ENCODE data around the gene CADPS2.

CADPS2 gene

DNA sequence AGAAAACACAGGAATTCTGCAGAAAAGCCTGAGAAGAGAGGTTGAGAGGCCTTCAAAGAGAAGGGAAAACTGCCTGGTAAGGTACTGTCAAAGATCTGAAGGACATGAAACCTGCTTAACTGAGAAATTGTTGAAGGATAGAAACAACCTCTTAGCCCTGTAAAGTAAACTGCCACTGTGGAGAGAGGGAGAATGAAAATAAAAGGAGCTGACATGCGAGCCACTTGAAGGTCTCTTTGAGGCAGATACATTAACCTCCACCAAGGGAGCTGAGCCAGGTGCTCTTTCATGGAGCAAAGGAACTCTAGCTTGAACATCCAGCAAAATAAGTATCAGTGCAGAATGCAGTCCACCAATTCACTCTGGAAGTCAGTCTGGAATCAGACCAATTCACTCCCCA, 472.9 kb downstream of the CADPS2 start:
- H3K36me3 Mint-ChIP-seq, result no peaks in the 10 kb centered on the region
- no peak overlapping the region for H3K4me3 Mint-ChIP-seq
- H3K4me1 Mint-ChIP-seq (ENCODE audit: low read depth), result no peaks in the 10 kb centered on the region
- H3K9me3 Mint-ChIP-seq (ENCODE audit: low read depth), result no peaks in the 10 kb centered on the region
- H3K27ac Mint-ChIP-seq, result no peak overlapping the region
- H3K27me3 Mint-ChIP-seq, result no peaks in the 10 kb centered on the region

DNA sequence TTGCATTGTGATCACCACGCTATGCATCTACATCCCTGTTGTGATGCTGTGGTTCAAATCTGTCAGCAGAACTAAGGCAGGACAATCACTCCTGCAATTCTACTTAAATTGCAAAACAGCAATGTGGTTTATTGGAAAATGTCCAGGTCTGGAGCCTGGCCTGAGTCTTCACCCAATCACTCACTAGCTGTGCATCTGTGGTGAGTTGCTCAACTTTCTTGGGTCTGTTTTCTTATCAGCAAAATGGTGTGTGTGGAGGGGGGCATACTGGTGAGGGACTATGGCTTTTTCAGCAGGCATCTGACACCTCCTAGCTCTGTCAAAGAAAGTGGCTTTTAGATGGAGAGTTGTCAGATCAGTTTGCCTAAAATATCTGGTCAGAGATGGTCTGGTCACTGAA, 473.4 kb downstream of the CADPS2 start:
- H3K27ac Mint-ChIP-seq, result no peak overlapping the region
- H3K27me3 Mint-ChIP-seq, result no peaks in the 10 kb centered on the region
- H3K36me3 Mint-ChIP-seq, result no peaks in the 10 kb centered on the region
- H3K4me1 Mint-ChIP-seq (ENCODE audit: low read depth), result no peaks in the 10 kb centered on the region
- H3K9me3 Mint-ChIP-seq (ENCODE audit: low read depth), result no peaks in the 10 kb centered on the region
- H3K4me3 Mint-ChIP-seq, result no peak overlapping the region

DNA sequence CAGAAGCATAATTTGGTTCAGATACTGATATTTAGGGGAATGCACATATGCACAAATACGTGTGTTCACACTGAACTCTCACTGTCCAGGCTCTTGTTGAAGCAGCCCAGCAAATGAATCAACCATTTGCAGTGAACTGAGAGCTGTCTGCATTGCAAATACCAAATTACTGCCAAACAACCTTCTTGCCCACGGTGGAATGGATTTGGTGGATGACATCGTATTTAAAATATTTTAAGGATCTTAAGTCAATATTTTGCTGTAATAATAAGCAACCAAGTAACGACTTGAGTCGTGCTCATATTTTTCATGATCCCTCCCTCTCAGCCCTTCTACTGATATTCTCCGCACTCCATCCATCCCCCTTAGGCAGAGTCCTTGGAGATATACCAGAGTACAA, 473.8 kb downstream of the CADPS2 start:
- H3K4me3 Mint-ChIP-seq, result no peak overlapping the region
- no peaks in the 10 kb centered on the region for H3K27me3 Mint-ChIP-seq

DNA sequence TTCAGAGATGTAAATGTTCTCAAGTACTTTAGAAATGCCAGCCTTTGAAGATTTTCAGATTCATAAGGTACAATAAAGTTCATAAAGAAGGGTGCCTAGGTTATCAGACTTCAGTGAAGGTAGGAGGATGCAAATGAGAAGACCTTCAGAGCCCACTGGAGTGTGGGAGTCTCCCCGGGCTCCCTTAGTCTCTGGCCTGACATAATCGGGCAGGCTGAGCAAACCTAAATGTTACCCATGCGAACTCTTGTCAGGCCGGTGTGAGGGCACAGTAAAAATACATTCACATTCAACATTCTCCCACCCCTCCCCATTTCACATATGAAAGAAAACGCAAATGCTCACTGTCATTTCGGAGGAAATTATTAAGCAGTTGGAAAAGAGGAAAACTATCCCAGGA, 479.1 kb downstream of the CADPS2 start:
- Mint-ChIP-seq H3K9me3 (ENCODE audit: low read depth) (peaks cover 7% of the 10 kb centered on the region), H3K4me1 (ENCODE audit: low read depth) (no peaks in the 10 kb centered on the region), H3K4me3 (no peak overlapping the region), H3K27me3 (no peaks in the 10 kb centered on the region), H3K36me3 (no peaks in the 10 kb centered on the region), H3K27ac (no peak overlapping the region)

More for the DNA sequence above, 473.8 kb downstream of the CADPS2 start:
- Mint-ChIP-seq H3K27ac (no peak overlapping the region), H3K36me3 (no peaks in the 10 kb centered on the region), H3K9me3 (ENCODE audit: low read depth) (no peaks in the 10 kb centered on the region), H3K4me1 (ENCODE audit: low read depth) (no peaks in the 10 kb centered on the region)

DNA sequence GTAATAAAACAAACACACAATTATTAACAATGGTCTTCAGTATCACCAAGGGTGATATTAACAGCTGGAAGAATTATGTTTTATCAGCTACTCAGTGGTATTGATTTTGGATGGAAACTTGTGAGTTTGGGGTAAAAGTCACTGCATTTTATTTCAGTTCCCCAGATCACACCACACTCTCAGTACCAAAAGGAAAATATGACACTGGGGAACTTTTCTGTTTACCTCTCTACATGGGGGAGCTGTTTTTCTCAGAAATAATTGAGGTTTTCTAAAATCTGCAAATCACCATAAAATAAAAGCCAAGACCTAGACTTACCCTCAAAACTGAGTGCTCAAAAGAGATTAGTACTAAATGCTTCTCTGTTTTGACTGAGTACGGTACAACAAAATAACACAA, 483.1 kb downstream of the CADPS2 start:
- Mint-ChIP-seq H3K9me3 (ENCODE audit: low read depth) (peaks cover 20% of the 10 kb centered on the region), H3K4me3 (no peak overlapping the region), H3K4me1 (ENCODE audit: low read depth) (no peaks in the 10 kb centered on the region), H3K36me3 (no peaks in the 10 kb centered on the region), H3K27ac (no peak overlapping the region), H3K27me3 (no peaks in the 10 kb centered on the region)

DNA sequence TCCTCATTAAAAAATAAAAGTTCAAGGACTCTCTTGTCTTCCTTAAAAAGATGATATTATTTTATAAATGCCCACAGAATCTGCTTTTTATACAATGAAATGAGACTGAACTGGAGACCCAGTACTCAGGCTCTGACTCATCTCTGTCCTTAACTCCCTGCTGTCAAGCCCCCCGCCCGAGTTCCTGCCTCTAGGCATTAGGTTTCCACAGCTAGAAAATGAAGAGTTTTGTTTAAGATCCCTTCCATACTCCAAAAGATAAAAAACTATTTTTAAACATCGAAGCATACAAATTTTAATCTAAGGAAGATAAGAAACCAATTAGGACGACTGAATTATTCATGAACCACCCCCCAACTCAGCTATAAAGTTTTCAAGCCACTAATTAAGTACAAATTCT, 484.0 kb downstream of the CADPS2 start:
- no peaks in the 10 kb centered on the region for H3K27me3 Mint-ChIP-seq
- H3K4me3 Mint-ChIP-seq, result no peak overlapping the region
- no peak overlapping the region for H3K27ac Mint-ChIP-seq
- no peaks in the 10 kb centered on the region for H3K36me3 Mint-ChIP-seq
- H3K4me1 Mint-ChIP-seq (ENCODE audit: low read depth), result no peaks in the 10 kb centered on the region
- peaks cover 20% of the 10 kb centered on the region for H3K9me3 Mint-ChIP-seq (ENCODE audit: low read depth)

DNA sequence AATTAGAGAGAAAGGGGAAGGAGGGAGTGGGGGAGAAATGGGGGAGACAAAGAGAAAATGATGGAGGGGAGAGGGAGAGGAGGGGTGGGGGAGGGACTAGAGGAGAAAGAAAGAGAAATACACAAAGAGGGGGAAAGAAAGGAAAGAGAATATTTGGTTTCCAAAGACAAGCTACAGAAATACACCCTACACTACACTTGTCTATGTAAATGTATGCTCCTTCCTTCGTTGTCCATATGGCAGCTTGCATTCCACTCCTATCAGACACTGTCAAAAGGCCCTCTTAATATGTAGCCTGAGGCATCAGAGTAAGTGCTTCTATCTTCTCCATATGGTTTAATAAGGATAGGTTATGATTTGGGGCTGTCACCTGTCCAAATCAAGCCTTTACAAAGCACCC, 488.9 kb downstream of the CADPS2 start:
- H3K27ac Mint-ChIP-seq, result no peak overlapping the region
- no peaks in the 10 kb centered on the region for H3K27me3 Mint-ChIP-seq
- no peak overlapping the region for H3K4me3 Mint-ChIP-seq
- H3K4me1 Mint-ChIP-seq (ENCODE audit: low read depth), result no peaks in the 10 kb centered on the region
- H3K9me3 Mint-ChIP-seq (ENCODE audit: low read depth), result peaks cover 14% of the 10 kb centered on the region
- H3K36me3 Mint-ChIP-seq, result no peaks in the 10 kb centered on the region

DNA sequence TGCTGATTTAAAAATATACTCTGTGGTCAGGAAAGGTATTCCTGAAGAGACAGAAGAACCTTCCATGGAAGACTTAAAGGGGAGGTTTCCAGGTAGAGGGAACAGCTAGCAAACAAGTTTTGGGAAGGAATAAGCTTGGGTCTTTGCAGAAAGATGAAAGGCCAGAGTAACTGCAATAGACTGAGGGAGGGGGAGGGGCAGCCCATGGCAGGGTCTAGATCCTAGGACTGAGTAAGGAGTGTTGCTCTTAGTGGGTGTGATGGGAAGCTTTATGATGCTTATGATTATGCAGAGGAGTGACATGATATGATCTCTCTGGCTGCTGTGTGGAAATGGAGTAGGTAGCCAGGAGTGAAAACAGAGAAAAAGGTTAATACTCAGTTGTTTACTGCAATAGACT, 491.7 kb downstream of the CADPS2 start:
- no peaks in the 10 kb centered on the region for H3K36me3 Mint-ChIP-seq
- no peaks in the 10 kb centered on the region for H3K9me3 Mint-ChIP-seq (ENCODE audit: low read depth)
- no peak overlapping the region for H3K27ac Mint-ChIP-seq
- no peaks in the 10 kb centered on the region for H3K4me1 Mint-ChIP-seq (ENCODE audit: low read depth)
- H3K27me3 Mint-ChIP-seq, result no peaks in the 10 kb centered on the region
- no peak overlapping the region for H3K4me3 Mint-ChIP-seq

DNA sequence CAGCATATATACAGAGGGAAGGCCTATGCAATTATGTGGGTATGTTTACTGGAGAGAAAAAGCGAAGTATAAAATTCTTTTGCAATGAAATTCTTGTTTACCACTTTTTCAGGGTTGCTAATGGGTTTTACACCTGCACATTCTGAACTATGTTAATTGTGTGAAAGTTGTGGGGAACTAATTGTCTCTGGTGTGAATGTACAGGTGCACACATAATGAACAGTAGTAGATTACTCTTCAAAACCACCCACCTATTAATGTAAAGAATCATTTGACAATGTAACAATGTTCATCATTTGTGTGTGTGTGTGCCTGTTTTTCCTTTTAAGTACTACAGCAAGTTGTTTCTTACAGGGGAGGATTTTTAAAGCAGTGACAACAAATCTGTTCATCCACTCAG, 501.7 kb downstream of the CADPS2 start:
- H3K27me3 Mint-ChIP-seq, result no peaks in the 10 kb centered on the region
- no peak overlapping the region for H3K27ac Mint-ChIP-seq
- no peaks in the 10 kb centered on the region for H3K4me1 Mint-ChIP-seq (ENCODE audit: low read depth)
- H3K4me3 Mint-ChIP-seq, result no peak overlapping the region
- H3K36me3 Mint-ChIP-seq, result no peaks in the 10 kb centered on the region
- H3K9me3 Mint-ChIP-seq (ENCODE audit: low read depth), result no peaks in the 10 kb centered on the region

DNA sequence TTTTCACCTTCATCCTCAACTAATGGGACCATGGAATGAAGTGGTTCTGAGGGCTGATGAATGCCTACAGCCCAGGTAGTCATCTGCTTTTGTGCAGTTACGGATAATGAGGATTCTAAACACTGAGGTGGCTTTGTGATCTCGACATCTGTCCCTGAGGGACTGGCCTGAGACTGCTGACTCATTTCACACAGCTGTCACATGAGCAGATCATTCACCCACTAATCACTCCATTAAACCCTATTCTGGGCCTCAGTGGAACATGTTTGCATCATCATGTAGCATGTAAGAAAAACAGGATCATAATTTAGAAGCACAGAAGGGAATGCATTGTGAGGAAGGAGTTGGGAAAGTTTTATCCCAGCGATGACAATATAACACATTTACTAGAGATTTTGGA, 502.3 kb downstream of the CADPS2 start:
- H3K4me3 Mint-ChIP-seq, result no peak overlapping the region
- H3K27ac Mint-ChIP-seq, result no peak overlapping the region
- H3K36me3 Mint-ChIP-seq, result no peaks in the 10 kb centered on the region
- no peaks in the 10 kb centered on the region for H3K27me3 Mint-ChIP-seq
- no peaks in the 10 kb centered on the region for H3K4me1 Mint-ChIP-seq (ENCODE audit: low read depth)
- H3K9me3 Mint-ChIP-seq (ENCODE audit: low read depth), result no peaks in the 10 kb centered on the region

DNA sequence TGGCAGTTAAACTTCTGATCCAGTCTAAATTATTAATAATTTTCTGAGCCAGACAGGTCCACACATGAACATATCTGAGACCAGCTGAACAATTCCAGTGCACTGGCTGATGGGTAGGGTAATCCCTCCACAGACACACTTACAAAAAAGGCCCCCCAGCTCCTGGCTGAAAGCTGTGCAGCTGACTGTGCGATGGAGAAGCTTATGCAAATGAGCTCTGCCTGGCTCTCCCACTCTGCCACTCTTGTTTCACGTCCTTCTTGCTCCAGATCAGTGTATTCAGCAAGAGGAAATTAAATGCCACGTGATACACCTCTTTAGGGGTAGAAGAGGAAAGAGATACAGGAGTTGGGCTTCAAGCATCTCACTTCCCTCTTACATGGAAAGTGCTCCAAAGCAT, 505.3 kb downstream of the CADPS2 start:
- no peaks in the 10 kb centered on the region for H3K9me3 Mint-ChIP-seq (ENCODE audit: low read depth)
- H3K4me1 Mint-ChIP-seq (ENCODE audit: low read depth), result no peaks in the 10 kb centered on the region
- H3K27ac Mint-ChIP-seq, result no peak overlapping the region
- no peaks in the 10 kb centered on the region for H3K27me3 Mint-ChIP-seq
- no peak overlapping the region for H3K4me3 Mint-ChIP-seq
- H3K36me3 Mint-ChIP-seq, result no peaks in the 10 kb centered on the region

DNA sequence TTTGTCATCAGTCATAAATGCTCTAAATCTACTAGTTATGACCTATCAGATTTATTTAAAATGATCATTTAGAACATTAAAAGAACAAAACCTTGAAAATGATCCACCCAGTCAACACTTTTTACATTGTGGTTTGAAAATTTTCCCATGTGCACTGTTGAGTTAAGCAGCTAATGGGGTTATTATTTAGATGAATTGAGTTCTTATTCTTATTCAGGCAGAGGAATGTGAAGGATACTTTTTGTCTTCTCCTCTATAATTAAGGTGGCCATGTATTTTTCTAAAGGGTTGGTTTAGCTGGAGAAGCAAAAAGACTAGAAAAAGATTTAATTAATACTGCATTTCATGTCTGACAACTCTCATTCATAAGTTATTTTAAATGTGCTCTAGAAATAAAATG, 506.8 kb downstream of the CADPS2 start:
- Mint-ChIP-seq H3K36me3 (no peaks in the 10 kb centered on the region), H3K27ac (no peak overlapping the region), H3K4me3 (no peak overlapping the region), H3K4me1 (ENCODE audit: low read depth) (no peaks in the 10 kb centered on the region), H3K9me3 (ENCODE audit: low read depth) (no peaks in the 10 kb centered on the region), H3K27me3 (no peaks in the 10 kb centered on the region)

DNA sequence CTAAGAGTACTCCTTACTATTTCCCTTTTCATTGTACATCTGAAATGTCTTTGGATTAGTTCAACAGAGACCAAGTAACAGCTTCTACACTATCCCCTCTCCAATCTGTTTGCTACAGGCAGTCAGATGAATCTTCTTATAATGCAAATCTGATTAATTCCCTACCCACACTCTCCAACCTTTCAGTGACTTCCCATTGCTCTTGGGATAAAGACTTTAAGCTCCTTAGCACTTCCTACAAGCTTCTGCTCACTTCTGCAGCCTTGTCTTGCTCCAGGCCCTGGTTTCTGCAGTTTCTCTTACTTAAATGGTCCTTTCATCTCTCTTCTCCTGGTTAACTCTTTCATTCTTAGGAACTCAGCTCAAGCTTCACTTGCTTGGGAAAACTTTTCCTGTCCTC, 516.5 kb downstream of the CADPS2 start:
- Mint-ChIP-seq H3K4me1 (ENCODE audit: low read depth) (no peaks in the 10 kb centered on the region), H3K27me3 (no peaks in the 10 kb centered on the region), H3K9me3 (ENCODE audit: low read depth) (no peaks in the 10 kb centered on the region), H3K4me3 (no peak overlapping the region), H3K36me3 (no peaks in the 10 kb centered on the region), H3K27ac (no peak overlapping the region)

DNA sequence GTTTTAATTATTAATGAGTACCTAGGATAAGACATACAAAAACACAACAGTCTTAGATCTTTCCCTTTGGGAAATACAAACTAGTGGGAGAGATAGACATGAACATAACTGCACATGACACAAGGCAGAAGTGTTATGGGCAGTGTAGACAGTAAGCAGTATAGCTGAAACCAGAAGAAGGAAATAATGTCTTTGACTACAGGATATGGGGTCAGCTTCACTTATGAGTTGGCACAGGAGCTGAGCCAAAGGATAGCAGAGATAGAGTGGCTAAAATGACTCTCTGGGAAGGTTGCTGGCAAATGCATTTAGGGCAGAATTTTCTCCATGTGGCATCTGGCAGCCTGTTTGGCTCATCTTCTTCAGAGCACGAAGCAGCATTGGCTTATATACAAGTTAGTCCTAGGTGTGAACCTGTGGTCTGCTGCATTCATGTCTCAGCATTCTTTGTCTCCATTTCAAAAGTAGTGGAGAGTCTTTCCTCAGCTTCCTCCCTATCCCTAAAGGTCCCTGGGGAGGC, 521.4 kb downstream of the CADPS2 start:
- H3K4me1 Mint-ChIP-seq (ENCODE audit: low read depth), result no peaks in the 10 kb centered on the region
- no peaks in the 10 kb centered on the region for H3K9me3 Mint-ChIP-seq (ENCODE audit: low read depth)
- H3K36me3 Mint-ChIP-seq, result no peaks in the 10 kb centered on the region
- no peaks in the 10 kb centered on the region for H3K27me3 Mint-ChIP-seq
- no peak overlapping the region for H3K4me3 Mint-ChIP-seq
- H3K27ac Mint-ChIP-seq, result no peak overlapping the region

DNA sequence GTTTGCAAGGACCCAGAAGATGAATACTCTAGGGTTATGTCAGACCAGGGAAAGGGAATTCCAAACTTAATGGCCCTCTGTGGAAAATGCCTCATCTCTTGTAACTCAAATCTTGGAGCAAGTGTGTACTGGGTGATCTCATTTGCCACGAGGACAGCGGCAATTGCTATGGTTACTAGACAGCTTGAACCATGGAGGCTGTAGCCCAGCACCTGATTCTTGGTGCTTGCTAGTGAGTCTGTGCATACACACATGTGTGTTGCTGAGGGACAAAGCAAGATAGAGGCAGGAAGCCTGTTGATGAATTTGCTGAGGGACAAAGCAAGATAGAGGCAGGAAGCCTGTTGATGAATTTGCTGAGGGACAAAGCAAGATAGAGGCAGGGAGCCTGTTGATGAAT, 523.1 kb downstream of the CADPS2 start:
- no peaks in the 10 kb centered on the region for H3K36me3 Mint-ChIP-seq
- no peak overlapping the region for H3K4me3 Mint-ChIP-seq
- H3K27ac Mint-ChIP-seq, result no peak overlapping the region
- H3K27me3 Mint-ChIP-seq, result no peaks in the 10 kb centered on the region
- H3K9me3 Mint-ChIP-seq (ENCODE audit: low read depth), result no peaks in the 10 kb centered on the region
- H3K4me1 Mint-ChIP-seq (ENCODE audit: low read depth), result no peaks in the 10 kb centered on the region

DNA sequence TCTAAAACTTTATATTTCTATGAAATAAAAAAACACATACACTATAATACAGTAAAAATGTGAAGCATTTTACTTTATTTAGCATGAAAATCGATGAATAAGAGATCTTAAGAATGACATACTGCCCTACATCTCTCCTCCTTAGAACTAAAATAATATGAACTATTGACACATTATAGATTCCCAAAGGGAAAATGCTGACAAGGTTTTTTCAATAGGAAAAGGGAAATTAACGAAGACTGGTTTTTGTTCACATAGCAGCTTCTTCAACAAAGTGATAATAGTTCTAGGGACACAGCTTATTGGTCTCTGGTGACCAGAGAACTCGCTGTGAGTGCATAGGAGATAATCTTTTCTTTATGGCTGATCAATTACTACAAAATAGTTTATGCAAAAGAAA, 523.8 kb downstream of the CADPS2 start:
- no peaks in the 10 kb centered on the region for H3K36me3 Mint-ChIP-seq
- H3K27me3 Mint-ChIP-seq, result no peaks in the 10 kb centered on the region
- H3K4me3 Mint-ChIP-seq, result no peak overlapping the region
- no peak overlapping the region for H3K27ac Mint-ChIP-seq
- no peaks in the 10 kb centered on the region for H3K4me1 Mint-ChIP-seq (ENCODE audit: low read depth)
- H3K9me3 Mint-ChIP-seq (ENCODE audit: low read depth), result no peaks in the 10 kb centered on the region

DNA sequence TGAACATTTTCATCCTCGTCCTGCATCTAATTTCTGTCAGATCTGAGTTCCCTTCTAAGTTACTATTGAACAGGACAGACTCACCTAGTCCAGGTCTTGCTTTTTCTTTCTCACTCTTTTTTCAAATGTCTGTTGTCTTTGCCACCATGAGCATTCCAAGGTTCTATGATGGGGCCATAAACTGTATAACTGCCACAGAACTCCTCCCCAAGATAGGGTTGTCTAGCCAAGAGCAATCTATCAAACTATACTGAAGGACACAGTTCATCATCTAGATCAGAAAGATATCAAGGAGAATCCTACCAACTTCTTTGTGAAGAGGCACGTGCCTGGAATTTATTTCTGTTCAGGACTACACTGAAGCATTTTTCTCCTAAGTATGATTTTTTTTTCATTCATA, 531.6 kb downstream of the CADPS2 start:
- H3K27ac Mint-ChIP-seq, result no peak overlapping the region
- H3K27me3 Mint-ChIP-seq, result no peaks in the 10 kb centered on the region
- H3K4me3 Mint-ChIP-seq, result no peak overlapping the region
- no peaks in the 10 kb centered on the region for H3K36me3 Mint-ChIP-seq
- no peaks in the 10 kb centered on the region for H3K9me3 Mint-ChIP-seq (ENCODE audit: low read depth)
- H3K4me1 Mint-ChIP-seq (ENCODE audit: low read depth), result no peaks in the 10 kb centered on the region

Measured in activated naive CD8-positive, alpha-beta T cell (primary cell).